Measurements from ENCODE around the gene DPP8.

The DPP8 gene

DNA sequence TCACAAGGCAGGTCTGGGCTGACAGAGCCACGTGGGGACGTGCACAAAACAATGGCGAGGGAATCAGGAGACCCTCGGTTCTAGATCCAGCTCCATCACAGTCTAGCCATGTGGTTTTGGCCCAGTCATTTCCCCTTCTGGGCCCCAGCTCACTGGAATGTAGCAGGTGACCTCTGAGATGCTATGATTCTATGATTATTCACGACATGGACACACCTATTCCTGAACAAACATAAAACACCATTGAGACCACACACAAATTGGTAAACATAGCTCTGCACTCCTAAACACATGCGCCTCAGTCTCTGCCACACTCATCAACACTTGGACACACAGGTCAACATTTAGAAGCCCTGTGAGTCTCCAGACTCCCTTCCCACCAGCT is 103.7 kb downstream of the DPP8 start:
- DNase-seq (ENCODE audit: low spot score), result no peak
- TF ChIP-seq, protein P1, sequence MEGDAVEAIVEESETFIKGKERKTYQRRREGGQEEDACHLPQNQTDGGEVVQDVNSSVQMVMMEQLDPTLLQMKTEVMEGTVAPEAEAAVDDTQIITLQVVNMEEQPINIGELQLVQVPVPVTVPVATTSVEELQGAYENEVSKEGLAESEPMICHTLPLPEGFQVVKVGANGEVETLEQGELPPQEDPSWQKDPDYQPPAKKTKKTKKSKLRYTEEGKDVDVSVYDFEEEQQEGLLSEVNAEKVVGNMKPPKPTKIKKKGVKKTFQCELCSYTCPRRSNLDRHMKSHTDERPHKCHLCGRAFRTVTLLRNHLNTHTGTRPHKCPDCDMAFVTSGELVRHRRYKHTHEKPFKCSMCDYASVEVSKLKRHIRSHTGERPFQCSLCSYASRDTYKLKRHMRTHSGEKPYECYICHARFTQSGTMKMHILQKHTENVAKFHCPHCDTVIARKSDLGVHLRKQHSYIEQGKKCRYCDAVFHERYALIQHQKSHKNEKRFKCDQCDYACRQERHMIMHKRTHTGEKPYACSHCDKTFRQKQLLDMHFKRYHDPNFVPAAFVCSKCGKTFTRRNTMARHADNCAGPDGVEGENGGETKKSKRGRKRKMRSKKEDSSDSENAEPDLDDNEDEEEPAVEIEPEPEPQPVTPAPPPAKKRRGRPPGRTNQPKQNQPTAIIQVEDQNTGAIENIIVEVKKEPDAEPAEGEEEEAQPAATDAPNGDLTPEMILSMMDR (IDR thresholded peaks at IDR 0.05; ENCODE audit: extremely low read depth, missing control alignments), result no peak

DNA sequence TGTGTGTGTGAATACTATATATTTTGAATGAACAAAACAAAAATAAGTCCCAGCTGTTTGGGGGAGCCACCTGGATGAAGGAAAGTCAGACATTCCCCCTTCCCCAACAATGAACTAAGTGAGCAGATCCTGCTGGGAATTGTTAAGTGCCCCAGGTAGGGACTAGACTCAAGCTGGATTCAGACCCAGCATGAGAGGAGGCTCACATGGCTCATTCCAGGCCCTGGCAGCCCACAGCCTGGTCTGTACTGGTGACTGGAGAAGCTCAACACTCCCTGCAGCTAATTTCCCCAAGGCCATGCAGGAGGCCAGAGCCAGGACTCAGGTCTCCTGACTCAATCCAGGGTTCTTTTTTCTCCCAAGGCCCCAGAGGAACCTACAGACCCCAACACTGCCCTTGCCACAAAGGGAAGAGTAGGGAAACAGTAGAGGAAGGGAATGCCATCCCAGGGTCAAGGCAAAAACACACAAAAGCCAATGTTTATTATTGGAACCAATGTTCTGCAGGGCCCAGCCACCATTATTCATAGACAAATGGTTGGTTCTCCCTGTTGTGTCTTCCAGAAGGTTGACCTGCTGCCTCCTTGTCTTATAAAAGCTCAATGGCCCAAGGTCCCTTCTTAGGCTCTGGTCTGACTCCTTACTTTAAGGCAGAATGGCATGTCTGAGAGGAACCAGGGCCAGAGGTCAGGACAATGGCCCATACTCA is 104.3 kb downstream of the DPP8 start:
- no peak for DNase-seq (ENCODE audit: low spot score)
- TF ChIP-seq, protein P1 (IDR thresholded peaks at IDR 0.05; ENCODE audit: extremely low read depth, missing control alignments), result no peak

DNA sequence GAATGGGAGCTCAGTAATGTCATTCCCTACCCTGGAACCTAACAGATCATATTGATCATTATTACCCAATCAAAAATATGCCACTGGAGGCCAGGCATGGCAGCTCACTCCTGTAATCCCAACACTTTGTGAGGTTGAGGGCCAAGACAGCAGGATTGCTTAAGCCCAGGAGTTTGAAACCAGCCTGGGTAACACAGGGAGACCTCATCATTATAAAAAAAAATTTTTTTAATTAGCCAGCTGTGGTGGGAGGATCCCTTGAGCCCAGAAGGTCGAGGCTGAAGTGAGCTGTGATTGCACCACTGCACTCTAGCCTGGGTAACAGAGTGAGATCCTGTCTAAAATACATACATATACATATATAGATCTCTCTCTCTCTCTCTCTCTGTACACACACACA is 104.9 kb downstream of the DPP8 start:
- TF ChIP-seq, protein P1 (IDR thresholded peaks at IDR 0.05; ENCODE audit: extremely low read depth, missing control alignments), result no peak
- DNase-seq (ENCODE audit: low spot score), result no peak

DNA sequence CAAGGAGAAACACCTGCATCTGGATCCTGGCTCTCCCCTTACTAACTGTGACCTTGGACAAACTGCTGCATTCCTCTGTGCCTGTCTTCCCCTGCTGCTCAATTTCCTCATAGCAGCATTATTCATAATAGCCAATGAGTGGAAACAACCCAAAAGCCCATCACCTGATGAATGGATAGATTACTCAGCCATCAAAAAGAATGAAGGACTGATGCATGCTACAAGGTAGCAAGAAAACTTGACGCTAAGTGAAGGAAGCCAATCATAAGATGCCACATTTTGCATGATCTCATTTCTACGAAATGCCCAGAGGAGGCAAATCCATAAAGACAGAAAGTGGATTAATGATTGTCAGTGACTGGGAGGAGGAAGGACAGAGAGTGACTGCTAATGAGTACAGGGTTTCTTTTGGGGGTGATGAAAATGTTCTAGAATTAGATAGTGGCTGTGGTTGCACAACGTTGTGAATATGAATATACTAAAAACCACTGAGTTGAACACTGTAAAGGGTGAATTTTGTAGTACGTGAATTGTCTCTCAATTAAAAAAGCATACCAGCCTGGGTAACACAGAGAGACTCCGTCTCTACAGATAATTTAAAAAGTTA is 105.9 kb downstream of the DPP8 start:
- DNase-seq (ENCODE audit: low spot score), result no peak
- TF ChIP-seq, protein P1 (IDR thresholded peaks at IDR 0.05; ENCODE audit: extremely low read depth, missing control alignments), result no peak

DNA sequence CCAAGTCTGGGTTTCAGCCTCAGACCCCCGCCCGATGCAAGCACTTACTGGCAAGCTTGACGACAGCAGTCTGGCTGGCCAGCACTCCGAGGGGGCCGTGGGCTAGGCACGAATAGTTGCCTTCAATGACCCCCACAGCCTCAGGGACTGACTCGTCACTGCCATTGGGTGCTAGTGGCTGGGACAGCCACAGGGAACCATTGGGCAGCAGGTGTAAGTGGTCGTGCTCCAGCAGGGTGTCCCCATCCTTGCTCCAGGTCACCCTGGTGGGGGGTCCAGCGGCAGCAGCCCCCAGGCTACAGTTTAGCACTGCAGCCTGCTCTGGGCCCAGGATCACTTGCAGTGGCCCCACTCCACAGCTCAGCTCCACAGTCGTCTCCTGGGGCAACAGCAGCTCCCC is 106.5 kb downstream of the DPP8 start:
- no peak for DNase-seq (ENCODE audit: low spot score)
- TF ChIP-seq, protein P1 (IDR thresholded peaks at IDR 0.05; ENCODE audit: extremely low read depth, missing control alignments), result no peak

DNA sequence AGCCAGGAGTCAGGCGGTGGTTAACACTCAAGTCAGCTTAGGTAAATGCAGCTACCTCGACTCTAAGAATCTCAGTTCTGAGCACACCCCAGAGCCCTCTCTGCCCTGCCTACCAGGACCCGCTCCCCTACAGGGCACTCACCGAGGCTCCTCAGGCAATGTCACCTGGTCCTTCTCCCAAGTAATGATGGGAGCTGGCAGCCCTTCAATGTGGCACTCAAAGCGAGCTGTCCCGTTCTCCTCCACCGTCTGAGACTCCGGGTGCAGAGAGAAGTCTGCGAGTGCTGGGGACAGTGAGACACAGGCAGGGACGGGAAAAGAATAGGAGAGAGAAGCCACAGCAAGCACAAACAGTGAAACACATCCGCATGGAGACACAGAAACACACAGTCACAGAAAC is 107.5 kb downstream of the DPP8 start:
- TF ChIP-seq, protein P1 (IDR thresholded peaks at IDR 0.05; ENCODE audit: extremely low read depth, missing control alignments), result no peak
- no peak for DNase-seq (ENCODE audit: low spot score)

DNA sequence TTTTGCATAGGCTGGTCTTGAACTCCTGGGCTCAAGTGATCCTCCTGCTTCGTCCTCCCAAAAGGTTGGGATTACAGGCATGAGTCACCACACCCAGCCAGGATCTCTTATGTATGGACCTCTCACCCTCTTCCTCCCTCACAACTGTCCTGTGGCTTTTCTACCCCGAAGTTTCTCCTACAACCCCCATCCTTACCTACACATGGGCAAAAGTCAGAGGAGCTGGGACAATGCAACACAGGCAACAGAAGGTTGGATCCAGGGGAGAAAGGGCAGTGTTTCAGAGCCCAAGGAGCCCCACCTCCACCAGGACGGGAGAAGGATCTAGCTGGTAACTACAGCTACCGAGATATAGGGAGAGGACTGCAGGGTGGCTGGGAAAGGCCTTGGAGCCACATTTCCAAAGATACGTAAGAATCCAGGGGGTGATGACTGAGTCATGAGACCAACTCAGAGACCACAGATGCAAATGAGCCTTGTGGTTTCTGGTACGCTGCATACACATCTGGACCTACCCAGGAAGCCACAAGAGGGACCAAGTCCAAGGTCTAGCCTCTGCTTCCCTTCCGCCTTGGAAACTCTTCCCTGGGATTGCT is 108.4 kb downstream of the DPP8 start:
- TF ChIP-seq, protein P1 (IDR thresholded peaks at IDR 0.05; ENCODE audit: extremely low read depth, missing control alignments), result no peak
- DNase-seq (ENCODE audit: low spot score), result no peak

All from GM20000 (cell line).